HFFc6 (cell line): ENCODE results near the gene IRF9. TPM values are rescaled to one million over a fixed set of nuclear protein-coding genes. Genes with fewer than 3 reads are reported as not detected.

Experiments
- DNase-seq: peaks from one replicate; pipeline ENCODE4 v3.0.0-alpha.2; 2018
- H3K27ac Mint-ChIP-seq: 2 replicates; pipeline ENCODE4 v1.8.0; 2020; ENCODE audit warnings: mild to moderate bottlenecking, mixed read lengths
- H3K27me3 Mint-ChIP-seq: 2 replicates; pipeline ENCODE4 v1.8.0; 2021; ENCODE audit warnings: mild to moderate bottlenecking, moderate library complexity, mixed read lengths; ENCODE audit not compliant: insufficient read depth
- H3K36me3 Mint-ChIP-seq: 2 replicates; pipeline ENCODE4 v1.8.0; 2021; ENCODE audit warnings: low read depth, mixed read lengths
- H3K4me1 Mint-ChIP-seq: 2 replicates; pipeline ENCODE4 v1.8.0; 2020; ENCODE audit warnings: low read depth, mixed read lengths
- H3K4me3 Mint-ChIP-seq: 2 replicates; pipeline ENCODE4 v1.8.0; 2020; ENCODE audit warnings: mild to moderate bottlenecking, moderate library complexity, mixed read lengths
- H3K9me3 Mint-ChIP-seq: 2 replicates; pipeline ENCODE4 v1.8.0; 2020; ENCODE audit warnings: mild to moderate bottlenecking, mixed read lengths
- microRNA-seq: library from miRNA; unstranded; fragments of <30 nt; microRNA quantifications from one replicate; pipeline ENCODE4, GENCODE V29; 2019
- total RNA-seq, 6 experiments: library from RNA; stranded (reverse); fragmentation: NEBNext Ultra II Directional; extraction: Animal tissue kit (Norgen Biotek cat#: 25700); gene quantifications; 2 replicates in 1 of 6; 3 replicates in 5 of 6; pipeline ENCODE4 v1.2.3, GENCODE V29; 2021
- TF ChIP-seq, protein P1 (sequence below): fragments of 200-600 bp; sonication (generic); IDR thresholded peaks from 2 replicates; pipeline ENCODE4 v1.5.0; 2021; ENCODE audit warnings: antibody characterized with exemption, mild to moderate bottlenecking

IRF9 gene
- total RNA-seq, 6 experiments from 2014 or later = 23.6 to 38.8 (median 32.3) TPM

DNA sequence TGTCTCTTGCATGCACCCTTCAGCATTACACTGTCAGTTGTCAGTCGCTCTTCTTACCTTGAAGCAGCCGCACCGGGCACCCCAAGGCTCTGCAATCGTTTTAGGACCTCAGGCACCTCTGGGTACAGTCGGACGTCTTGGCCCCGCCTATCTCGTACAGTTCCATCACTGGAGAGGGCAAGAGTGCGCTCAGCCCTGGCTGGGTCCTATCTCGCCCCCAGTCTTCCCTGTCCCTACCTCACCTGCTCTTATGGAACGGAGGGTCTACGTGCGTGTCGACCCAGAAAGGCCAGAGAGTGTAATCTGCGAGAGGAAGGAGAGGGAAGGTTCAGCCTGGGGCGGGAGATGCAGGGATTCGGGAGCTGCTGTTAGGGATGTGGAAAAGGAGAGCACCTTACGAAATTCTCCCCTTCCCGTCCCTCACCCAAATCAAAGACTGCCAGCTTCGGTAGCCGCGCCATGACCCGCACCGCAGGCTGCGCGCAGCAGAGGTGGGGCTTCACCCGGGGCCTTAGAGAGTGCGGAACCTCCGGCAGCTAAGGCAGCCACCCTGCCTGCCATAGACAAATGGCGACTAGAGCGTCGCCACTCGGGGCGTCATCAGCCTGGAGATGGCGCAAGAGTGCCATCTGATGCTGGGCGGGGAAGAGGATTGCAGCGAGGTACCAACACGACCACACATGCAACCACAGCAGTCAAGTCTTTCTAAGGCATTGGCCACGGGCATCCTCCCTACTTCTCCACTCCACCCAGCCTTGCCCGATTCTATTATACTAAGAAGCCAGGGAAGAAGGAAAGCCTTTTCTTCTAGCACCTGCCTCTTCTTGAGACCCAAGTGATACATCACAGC lies 54.7 kb downstream of the IRF9 start, which contains the start of gene MDP1:
Gene MDP1, minus strand, starts transcription at position 572 of the 850 bp plus-strand sequence. Its CDS starts 111 bp downstream, at position 461.
- peaks cover 11% of the 10 kb centered on the region; the same call in 1 of the 2 replicates for H3K36me3 Mint-ChIP-seq
- peaks cover 44% of the 10 kb centered on the region for H3K4me1 Mint-ChIP-seq

More for the DNA sequence above, 54.7 kb downstream of the IRF9 start, which contains the start of gene MDP1:
- H3K4me3 Mint-ChIP-seq = peak within 1 kb of the TSS; percentile 97
- peak within 1 kb of the TSS; percentile 100 for H3K27ac Mint-ChIP-seq
- peak; percentile 68 for DNase-seq
- TF ChIP-seq, protein P1, sequence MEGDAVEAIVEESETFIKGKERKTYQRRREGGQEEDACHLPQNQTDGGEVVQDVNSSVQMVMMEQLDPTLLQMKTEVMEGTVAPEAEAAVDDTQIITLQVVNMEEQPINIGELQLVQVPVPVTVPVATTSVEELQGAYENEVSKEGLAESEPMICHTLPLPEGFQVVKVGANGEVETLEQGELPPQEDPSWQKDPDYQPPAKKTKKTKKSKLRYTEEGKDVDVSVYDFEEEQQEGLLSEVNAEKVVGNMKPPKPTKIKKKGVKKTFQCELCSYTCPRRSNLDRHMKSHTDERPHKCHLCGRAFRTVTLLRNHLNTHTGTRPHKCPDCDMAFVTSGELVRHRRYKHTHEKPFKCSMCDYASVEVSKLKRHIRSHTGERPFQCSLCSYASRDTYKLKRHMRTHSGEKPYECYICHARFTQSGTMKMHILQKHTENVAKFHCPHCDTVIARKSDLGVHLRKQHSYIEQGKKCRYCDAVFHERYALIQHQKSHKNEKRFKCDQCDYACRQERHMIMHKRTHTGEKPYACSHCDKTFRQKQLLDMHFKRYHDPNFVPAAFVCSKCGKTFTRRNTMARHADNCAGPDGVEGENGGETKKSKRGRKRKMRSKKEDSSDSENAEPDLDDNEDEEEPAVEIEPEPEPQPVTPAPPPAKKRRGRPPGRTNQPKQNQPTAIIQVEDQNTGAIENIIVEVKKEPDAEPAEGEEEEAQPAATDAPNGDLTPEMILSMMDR = peak; percentile 79
- H3K9me3 Mint-ChIP-seq = no peaks in the 10 kb centered on the region
- peaks cover 2% of the 10 kb centered on the region for H3K27me3 Mint-ChIP-seq

Small RNA genes lying within 50 kb of the gene (microRNA-seq; reads per million reads assigned to microRNA genes)
- not detected for gene MIR7703

Other genes with a start within 250 kb of the IRF9 start
- gene DHRS4, start 207.5 kb upstream of the IRF9 start, total RNA-seq = 10 to 100 TPM; 19.8 to 30.7 (median 24.9) TPM
- gene DHRS4L2, start 172.3 kb upstream of the IRF9 start, total RNA-seq = 10 to 100 TPM; 18.8 to 25.4 (median 23.5) TPM
- gene CARMIL3, start 109.3 kb upstream of the IRF9 start, total RNA-seq = not detected
- not detected for gene CPNE6, start 89.7 kb upstream of the IRF9 start, total RNA-seq
- gene PCK2, start 67.0 kb upstream of the IRF9 start, total RNA-seq = 10 to 100 TPM; 19.9 to 27.6 (median 24.0) TPM
- 10 to 100 TPM; 28.1 to 36.3 (median 32.1) TPM for gene DCAF11, start 46.5 kb upstream of the IRF9 start, total RNA-seq
- gene NRL, start 46.3 kb upstream of the IRF9 start, total RNA-seq = under 1 TPM; 0.26 to 0.85 (median 0.49) TPM
- not detected for gene FITM1, start 30.6 kb upstream of the IRF9 start, total RNA-seq
- gene PSME1, start 25.1 kb upstream of the IRF9 start, total RNA-seq = 100 to 1,000 TPM in 4 of 6 experiments, 10 to 100 TPM in 2; 88.4 to 120 (median 113) TPM
- gene EMC9, start 19.7 kb upstream of the IRF9 start, total RNA-seq = 10 to 100 TPM; 13.2 to 17.0 (median 15.3) TPM
- gene PSME2, start 14.7 kb upstream of the IRF9 start, total RNA-seq = 100 to 1,000 TPM; 108 to 143 (median 136) TPM
- 10 to 100 TPM; 38.5 to 53.6 (median 47.2) TPM for gene RNF31, start 13.8 kb upstream of the IRF9 start, total RNA-seq
- 1 to 10 TPM; 2.9 to 3.9 (median 3.2) TPM for gene REC8, start 10.8 kb downstream of the IRF9 start, total RNA-seq
- 10 to 100 TPM; 70.4 to 85.2 (median 79.4) TPM for gene IPO4, start 27.6 kb downstream of the IRF9 start, total RNA-seq
- gene TM9SF1, start 34.2 kb downstream of the IRF9 start, total RNA-seq = 10 to 100 TPM; 68.1 to 80.4 (median 71.0) TPM
- under 1 TPM in 2 of 6 experiments, not detected in 4; 0.16 to 0.45 TPM for gene TSSK4, start 44.4 kb downstream of the IRF9 start, total RNA-seq
- 10 to 100 TPM; 32.4 to 41.1 (median 38.8) TPM for gene CHMP4A, start 52.2 kb downstream of the IRF9 start, total RNA-seq
- gene MDP1, start 54.8 kb downstream of the IRF9 start, total RNA-seq = 10 to 100 TPM in 5 of 6 experiments, 1 to 10 TPM in 1; 9.8 to 14.4 (median 12.3) TPM
- gene NEDD8, start 71.1 kb downstream of the IRF9 start, total RNA-seq = 100 to 1,000 TPM; 309 to 401 (median 372) TPM
- 10 to 100 TPM; 70.6 to 76.7 (median 73.6) TPM for gene GMPR2, start 71.7 kb downstream of the IRF9 start, total RNA-seq
- 10 to 100 TPM; 54.2 to 73.4 (median 67.5) TPM for gene TINF2, start 81.4 kb downstream of the IRF9 start, total RNA-seq
- gene TGM1, start 101.9 kb downstream of the IRF9 start, total RNA-seq = 1 to 10 TPM in 5 of 6 experiments, under 1 TPM in 1; 0.97 to 2.9 (median 1.3) TPM
- gene RABGGTA, start 110.3 kb downstream of the IRF9 start, total RNA-seq = 10 to 100 TPM; 25.4 to 31.4 (median 27.3) TPM
- 10 to 100 TPM; 32.9 to 42.2 (median 39.1) TPM for gene DHRS1, start 138.5 kb downstream of the IRF9 start, total RNA-seq
- gene NOP9, start 138.6 kb downstream of the IRF9 start, total RNA-seq = 10 to 100 TPM; 25.4 to 31.1 (median 28.1) TPM
- under 1 TPM in 5 of 6 experiments, not detected in 1; 0.17 to 0.40 (median 0.20) TPM for gene CIDEB, start 146.7 kb downstream of the IRF9 start, total RNA-seq
- 1 to 10 TPM; 2.2 to 3.0 (median 2.3) TPM for gene LTB4R2, start 148.9 kb downstream of the IRF9 start, total RNA-seq
- 1 to 10 TPM; 1.5 to 2.9 (median 1.9) TPM for gene LTB4R, start 150.2 kb downstream of the IRF9 start, total RNA-seq
- gene ADCY4, start 173.8 kb downstream of the IRF9 start, total RNA-seq = under 1 TPM in 3 of 6 experiments, not detected in 3; 0.25 to 0.41 (median 0.34) TPM
- not detected for gene RIPK3, start 178.7 kb downstream of the IRF9 start, total RNA-seq
- gene NFATC4, start 206.9 kb downstream of the IRF9 start, total RNA-seq = 10 to 100 TPM; 73.4 to 81.9 (median 77.2) TPM
- 1 to 10 TPM; 3.9 to 6.3 (median 4.1) TPM for gene NYNRIN, start 237.7 kb downstream of the IRF9 start, total RNA-seq